HCT116 (cell line): ENCODE measurements around the gene CCDC154.
"Not testable (repeated sequence)": the region's sequence is repeated elsewhere in the genome, so short reads cannot be mapped to it uniquely, and the experiment has no call there.

Experiments
- ATF3 ChIP-seq: IDR thresholded peaks from 2 replicates; pipeline ENCODE4 v1.6.1; 2012
- CTCF ChIP-seq, 3 experiments: fragments of 200-600 bp in 1 of 3; sonication (generic) in 1 of 3; IDR thresholded peaks in 2 of 3; conservative IDR thresholded peaks in 1 of 3; 2 replicates each; pipeline ENCODE4 v1.5.1; 2012 to 2017; ENCODE audit warnings: low read depth in 2 of 3, low read length in 2 of 3, antibody characterized with exemption in 1 of 3, borderline replicate concordance in 1 of 3, control low read depth in 1 of 3, mild to moderate bottlenecking in 1 of 3, mixed read lengths in 1 of 3, mixed run types in 1 of 3, moderate library complexity in 1 of 3; ENCODE audit not compliant: insufficient read depth in 1 of 3
- EZH2phosphoT487 ChIP-seq: fragments of 200-600 bp; IDR thresholded peaks from 2 replicates; pipeline ENCODE4 v1.6.1; 2018; ENCODE audit warnings: antibody characterized with exemption, borderline replicate concordance
- FOSL1 ChIP-seq: IDR thresholded peaks from 2 replicates; pipeline ENCODE4 v1.6.1; 2012; ENCODE audit warnings: low read depth
- JUND ChIP-seq: IDR thresholded peaks from 2 replicates; pipeline ENCODE4 v1.6.1; 2012
- MAX ChIP-seq: IDR thresholded peaks from 2 replicates; pipeline ENCODE4 v1.6.1; 2012
- POLR2A ChIP-seq: IDR thresholded peaks from 2 replicates; pipeline ENCODE4 v1.7.0; 2011; ENCODE audit warnings: borderline replicate concordance; ENCODE audit not compliant: insufficient read depth, insufficient read length; ENCODE audit errors: extremely low read depth
- POLR2AphosphoS5 ChIP-seq: IDR thresholded peaks from 2 replicates; pipeline ENCODE4 v1.6.1; 2011; ENCODE audit warnings: mild to moderate bottlenecking, low read depth, low read length, moderate library complexity
- RAD21 ChIP-seq: IDR thresholded peaks from 2 replicates; pipeline ENCODE4 v1.6.1; 2012; ENCODE audit warnings: low read depth, mild to moderate bottlenecking
- REST ChIP-seq: IDR thresholded peaks from 2 replicates; pipeline ENCODE4 v1.6.1; 2012; ENCODE audit warnings: low read depth
- SP1 ChIP-seq: IDR thresholded peaks from 2 replicates; pipeline ENCODE4 v1.6.1; 2012; ENCODE audit warnings: low read depth
- SRF ChIP-seq: IDR thresholded peaks from 2 replicates; pipeline ENCODE4 v1.6.1; 2012; ENCODE audit warnings: low read depth
- YY1 ChIP-seq: IDR thresholded peaks from 2 replicates; pipeline ENCODE4 v1.6.1; 2011; ENCODE audit warnings: low read length, low read depth, moderate library complexity, mild to moderate bottlenecking; ENCODE audit not compliant: insufficient replicate concordance; ENCODE audit errors: extremely low read depth

GRCh38 chr16:1439699-1440074, 4.7 kb downstream of the CCDC154 start:
- TF ChIP-seq POLR2A; SP1; CTCF (IDR thresholded peaks at IDR 0.05 in 2 of 3, conservative IDR thresholded peaks at IDR 0.05 in 1 of 3; ENCODE audit: borderline replicate concordance in 1 of 3, insufficient read depth in 1 of 3, low read depth in 2 of 3, low read length in 2 of 3); MAX; POLR2AphosphoS5; ATF3; FOSL1; REST; EZH2phosphoT487; YY1; JUND; SRF; RAD21: not testable (repeated sequence)
